HUDEP-2 (cell line): ENCODE results near the gene GPR151.
A peak's percentile ranks its signal among the peaks of the same experiment; 100 is the strongest.

Experiments
- DNase-seq, 76 experiments: peaks; one replicate each; lab custom pipeline; 2025; ENCODE audit not compliant: unreplicated experiment in 76 of 76; lab: John Stamatoyannopoulos, UW

Gene GPR151

DNA sequence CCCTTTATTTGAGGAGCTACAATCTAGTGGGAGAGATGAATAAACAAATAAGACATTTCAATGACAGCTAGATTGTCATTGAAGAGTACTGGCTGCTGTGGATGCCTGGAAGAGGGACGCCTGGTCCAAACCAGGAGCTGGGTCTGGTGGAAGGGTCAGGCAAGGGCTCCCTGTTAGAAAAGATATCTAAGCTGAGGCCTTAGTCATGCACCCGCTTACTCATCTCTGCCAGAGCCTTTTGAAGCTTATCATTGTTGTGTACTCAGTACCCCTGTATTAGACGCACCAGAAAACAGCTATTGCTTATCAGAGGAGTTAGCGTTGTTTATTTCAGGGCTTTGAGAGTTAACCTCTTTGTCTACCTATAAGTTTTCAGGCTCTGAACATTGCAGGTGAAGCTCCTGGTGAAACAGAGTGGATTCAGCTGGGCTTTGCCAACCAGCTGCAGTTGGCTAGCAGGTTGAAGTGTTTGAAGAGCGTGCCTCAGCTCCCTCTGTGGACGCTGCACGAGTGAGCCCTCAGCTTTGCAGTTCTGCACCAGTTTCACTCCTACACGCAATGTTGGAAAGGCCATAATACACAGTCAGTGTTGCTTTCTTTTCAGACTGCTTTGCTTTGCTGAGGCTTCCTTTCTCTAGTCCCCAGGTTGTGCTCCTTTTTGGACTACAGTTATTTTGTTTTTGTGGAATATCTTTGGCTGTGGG lies 5.6 kb upstream of the GPR151 start:
- DNase-seq: peak in 2 of 76 experiments; percentile 8 to 16

DNA sequence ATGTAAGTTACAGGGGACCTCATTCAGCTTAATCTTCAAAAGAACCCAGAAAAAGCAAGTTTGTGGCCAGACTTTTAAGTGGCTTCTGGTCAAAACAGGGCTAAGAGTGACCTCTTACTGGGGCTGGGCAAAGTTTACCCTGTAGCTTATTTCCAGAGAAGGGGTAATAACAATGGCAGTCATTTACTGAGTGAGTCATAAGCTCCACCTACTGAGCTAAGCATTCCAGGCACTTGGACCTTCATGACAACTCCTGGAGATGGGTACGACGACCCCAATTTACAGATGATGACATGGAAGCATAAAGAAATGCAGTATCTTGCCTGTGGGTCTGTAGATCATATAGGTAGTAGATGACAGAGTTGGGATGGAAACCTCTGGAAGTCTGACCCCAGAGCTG lies 4.7 kb upstream of the GPR151 start:
- no peak for DNase-seq

DNA sequence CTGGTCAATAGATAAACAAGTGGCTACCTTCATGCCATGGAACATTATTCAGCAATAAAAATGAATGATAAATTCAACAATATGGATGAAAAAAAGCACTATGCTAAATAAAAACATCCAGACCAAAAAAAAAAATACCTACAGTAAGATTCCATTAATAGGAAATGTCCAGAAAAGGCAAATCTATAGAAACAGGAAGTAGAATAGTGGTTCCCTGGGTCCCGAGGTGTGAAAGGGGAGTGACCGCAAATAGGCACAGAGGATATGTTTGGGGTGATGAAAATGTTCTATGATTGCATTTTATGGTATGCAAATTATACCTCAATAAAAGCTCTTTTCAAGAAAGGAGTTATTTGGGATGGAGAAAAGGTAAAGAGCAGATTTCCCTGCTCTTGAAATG lies 3.6 kb upstream of the GPR151 start:
- no peak for DNase-seq

DNA sequence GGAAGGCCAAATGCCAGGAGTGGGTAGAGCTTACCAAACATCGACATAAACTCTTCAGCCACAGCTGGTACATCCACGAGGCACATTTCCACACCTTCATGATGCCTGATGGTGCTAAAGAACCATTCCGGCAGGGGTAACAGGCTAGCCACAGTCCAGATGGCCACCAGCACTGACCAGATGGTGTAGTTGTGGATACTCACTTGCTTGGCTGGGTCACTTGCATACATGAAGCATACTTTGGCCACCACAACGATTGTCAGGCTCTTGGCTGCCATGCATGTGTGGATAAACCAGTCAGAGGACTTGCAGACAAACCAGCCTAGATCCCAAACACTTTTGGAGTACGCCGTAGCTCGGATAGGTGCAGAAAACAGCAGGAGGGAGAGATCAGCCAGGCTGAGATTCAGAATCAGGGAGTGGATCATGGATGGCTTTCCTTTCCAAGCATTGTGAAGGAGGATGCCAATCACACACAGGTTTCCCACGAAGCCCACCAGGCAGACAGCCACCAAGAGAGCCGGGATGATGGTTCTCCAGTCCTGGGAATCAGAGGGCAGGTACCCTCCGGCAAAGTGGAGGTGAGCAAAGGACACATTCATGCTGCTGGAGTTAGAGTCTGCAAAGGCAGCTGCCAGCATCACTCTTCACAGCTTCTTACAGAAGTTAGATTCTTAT lies 378 bp downstream of the GPR151 start:
- no peak for DNase-seq

DNA sequence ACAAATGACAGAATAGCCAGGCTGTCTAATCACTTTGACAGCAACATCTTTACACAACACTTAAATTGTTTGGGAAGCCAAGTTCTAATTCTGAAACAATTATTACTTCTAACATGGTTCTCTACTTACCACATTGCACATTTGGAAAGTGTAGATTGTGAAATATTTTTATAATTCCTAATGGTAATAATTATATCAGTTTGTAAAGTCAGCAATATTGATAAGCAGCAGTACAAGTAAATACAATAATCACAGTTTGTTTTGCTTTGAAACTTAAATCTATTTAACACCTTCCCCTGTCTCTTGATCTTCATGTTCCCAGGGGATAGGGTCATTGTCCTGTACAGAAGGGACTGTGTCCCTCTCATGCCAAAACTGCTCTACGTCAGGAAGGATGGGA lies 1.4 kb downstream of the GPR151 start:
- no peak for DNase-seq

DNA sequence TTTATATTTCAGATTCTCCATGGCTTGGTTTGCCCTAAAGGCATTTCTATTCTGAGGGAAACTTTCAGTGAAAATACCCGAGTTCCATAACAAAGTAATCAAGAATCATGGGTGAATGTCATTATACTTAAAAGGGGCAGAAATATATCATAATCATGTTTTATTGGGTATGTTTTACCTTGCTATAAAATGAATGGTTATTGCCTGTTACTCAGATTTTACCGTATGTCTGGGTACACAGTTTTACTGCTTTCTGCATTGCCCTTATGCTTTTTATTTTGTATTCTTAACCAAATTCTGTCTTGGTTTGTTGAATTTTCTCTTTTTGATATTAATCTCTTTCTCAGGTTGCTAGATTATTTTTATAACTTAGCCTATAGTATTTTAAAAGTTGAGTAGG lies 2.5 kb downstream of the GPR151 start:
- no peak for DNase-seq

DNA sequence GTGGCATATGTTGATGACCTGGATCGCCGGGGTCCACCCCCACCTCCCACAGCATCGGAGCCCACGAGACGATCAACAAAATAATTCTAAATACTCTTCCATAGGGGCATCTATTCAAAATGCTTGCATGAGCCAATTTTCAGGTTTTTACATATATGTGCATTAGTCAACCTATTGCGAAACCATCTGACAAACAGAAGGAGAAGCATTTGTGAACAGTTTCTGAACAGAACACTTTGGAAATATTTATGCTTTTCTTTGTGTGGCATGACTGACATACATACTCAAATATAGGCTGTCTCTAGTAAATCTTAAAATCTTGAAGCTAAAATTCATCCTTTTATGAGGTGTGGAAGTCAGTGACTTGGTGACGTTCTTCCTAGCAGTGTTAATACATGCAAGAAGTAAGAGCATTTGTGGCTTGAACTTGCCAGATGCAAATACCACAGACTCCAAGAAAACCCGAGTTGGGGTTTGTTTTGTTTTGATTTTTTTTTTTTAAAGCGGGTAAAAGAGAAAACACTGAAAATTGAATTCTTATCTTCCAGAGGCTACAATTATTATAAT lies 5.3 kb downstream of the GPR151 start:
- no peak for DNase-seq

DNA sequence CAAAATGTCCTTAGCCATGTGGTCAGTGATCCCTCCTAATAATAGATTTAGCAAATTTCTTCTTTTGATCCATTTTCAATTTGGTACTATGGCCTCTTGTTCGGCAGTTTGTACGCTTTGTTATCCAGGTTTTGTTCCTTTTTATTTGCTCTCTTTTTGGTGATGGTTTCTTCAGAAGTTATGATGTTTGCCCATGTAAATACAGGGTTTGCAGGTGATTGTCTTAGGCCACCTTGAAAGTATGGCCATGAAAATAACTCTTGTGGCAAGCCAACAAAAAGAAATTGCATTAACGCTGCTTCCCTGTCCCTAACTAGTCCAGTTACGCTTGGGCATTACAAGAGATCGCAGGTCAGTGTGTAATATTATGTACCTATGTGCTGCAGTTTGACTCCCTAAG lies 8.6 kb downstream of the GPR151 start:
- no peak for DNase-seq

DNA sequence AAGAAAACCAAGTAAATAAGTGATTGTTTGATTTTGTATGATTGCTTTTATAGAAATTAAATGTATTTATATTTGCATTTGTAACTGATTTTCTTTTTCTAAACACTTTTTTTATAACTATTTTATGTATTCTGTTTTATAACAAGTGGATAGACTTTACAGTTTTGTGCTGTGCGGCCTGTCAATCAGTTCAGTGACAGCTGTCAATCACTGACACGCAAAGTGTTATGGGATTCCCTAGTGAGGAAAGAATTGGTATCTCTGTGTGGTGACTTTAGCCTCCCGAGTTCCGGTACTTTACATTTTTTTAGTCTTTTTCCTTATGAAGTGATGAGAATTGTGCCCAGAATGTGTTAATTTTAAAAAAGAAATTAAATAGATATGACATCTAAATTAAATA lies 16.3 kb downstream of the GPR151 start:
- DNase-seq: no peak

DNA sequence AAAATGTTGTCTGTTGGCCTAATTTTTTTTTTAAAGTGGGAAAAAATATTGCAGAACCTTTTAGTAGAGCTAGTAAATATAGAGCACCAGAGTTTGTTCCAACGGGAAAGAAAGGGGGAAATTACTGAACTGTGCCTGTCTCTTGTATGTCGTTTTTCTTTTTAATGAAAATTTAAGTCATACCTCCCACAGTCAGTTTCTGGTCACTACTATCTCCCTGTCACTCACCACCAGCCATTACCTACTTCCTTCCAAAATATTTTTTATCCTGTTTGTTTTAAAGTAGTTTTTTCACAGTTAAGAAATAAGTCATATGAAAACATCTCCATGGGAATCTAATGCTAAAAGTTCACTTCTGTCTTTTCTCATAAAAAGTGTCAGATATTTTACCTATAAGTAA lies 21.3 kb downstream of the GPR151 start:
- no peak for DNase-seq

DNA sequence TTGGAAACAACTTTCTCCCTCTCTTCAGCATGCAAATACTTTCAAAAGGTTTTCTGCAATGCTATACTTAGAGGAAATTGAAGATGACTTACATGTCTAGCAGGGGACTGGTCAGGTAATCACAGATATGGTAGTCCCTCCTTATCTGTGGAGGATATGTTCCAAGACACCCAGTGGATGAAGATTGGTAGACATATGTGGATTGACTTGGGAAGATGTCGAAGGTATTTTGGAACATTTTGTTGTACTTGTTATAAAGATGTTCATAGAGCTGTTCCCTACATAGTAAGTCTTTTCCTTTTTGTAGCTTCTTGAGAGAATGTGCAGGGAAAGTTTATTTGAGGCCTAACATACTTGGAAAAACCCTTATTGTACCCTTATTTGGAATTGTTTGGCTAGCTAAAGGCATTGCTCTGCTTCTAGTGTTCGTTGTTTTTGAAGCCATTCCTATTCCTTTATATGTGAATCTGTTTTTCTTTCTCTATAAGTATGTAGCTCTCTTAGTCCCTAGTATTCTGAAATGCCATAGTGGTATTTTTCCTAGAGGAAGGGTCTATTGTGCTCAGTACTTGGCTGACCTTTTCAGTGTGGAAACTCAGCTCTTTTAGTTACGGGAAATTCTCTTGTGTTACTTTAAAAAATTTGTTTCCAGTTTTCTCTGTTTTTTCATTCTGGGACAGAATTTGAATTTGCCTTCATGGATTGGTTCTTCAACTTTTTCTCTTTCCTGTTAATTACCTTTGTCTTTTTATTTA lies 25.7 kb downstream of the GPR151 start:
- no peak for DNase-seq

DNA sequence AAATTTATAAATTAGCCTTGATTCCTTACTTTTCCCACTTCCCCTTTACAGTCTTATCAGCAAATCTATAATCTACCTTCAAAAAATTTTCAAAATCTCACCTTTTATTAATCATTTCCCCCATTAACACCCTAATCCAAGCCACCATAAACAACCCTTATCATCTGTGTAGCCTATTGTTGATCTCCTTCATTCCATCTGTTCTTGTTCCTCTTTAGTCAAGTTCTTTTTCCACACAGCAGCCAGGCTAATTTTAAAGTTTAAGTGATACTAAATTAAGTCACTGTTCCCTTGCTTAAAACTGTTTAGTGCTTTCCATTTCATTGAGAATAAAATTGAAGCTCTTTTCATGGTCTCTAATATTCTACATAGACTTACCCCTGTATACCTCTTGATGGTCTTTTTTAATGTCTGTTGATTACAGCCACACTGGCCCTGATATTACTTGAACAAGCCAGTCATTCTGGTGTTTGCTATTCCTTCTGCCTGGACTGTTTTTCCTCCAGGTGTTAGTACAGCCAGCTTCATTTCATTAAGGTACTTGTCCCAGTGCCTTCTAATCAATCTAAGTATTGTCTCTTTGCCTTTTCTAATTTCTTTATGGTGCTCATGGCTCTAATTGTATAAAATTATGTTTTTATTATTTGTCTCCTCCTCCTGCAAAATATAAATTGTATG lies 31.1 kb downstream of the GPR151 start:
- DNase-seq: no peak

DNA sequence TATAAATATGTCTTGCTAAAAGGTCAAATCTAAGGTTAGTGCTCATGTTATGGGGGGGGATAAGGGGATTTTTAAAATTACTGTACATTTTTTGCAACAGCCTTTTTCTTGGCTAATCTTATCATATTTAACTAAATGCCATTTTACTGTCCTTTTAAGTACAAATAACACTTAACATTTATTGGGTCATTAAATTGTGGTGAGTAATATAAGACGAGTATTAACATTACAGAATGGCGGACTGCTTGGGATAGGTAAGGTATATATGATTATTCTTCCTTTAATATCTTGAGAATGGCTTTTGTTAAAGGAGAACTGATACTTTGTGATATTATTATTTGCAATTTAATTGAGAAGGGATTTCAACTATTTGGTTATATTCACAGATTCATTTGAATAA lies 33.2 kb downstream of the GPR151 start:
- DNase-seq: no peak

DNA sequence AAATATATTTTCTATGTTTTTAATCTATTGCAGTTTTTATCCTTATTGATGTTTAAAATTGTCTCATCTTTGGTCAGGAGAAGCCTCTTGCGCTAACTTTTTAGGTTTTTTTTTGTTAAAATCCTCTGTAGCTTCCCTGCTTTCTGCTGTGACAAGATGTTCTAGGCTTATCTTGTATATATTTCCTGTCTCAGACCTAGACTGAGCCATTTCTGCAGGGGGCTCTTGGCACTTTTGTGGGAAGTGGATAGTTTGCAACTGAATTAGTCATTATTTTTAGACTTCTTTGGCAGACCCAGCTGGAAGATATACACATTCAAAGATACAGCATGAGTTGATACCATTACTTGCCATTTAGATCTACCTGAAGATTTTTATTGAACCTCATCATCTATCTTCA lies 40.1 kb downstream of the GPR151 start:
- DNase-seq: no peak

DNA sequence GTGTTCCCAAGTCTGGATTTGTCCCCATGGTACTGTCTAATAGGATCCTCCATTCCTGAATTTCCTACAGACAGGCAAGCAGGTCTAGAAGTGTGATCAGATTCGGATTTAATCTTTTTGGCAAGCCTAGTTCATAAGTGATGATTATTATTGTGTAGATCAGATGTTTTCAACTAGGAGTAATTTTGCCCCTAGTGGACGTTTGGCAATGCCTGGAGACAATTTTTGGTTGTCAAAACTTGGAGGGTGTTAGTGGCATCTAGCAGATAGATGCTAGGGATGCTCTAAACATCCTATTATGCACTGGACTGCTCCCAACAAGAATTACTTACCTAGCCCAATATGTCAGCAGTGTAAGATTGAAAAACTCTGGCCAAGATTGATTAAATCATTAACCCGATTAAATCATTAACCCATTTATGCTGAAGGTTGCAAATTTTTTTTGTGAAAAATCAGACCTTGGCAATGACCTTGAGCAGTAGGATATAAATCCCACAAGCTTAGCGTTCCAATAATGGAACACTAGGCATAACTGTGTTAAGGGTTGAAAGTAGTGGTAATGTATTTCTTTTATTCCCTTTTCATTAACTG lies 40.7 kb downstream of the GPR151 start:
- DNase-seq: no peak

DNA sequence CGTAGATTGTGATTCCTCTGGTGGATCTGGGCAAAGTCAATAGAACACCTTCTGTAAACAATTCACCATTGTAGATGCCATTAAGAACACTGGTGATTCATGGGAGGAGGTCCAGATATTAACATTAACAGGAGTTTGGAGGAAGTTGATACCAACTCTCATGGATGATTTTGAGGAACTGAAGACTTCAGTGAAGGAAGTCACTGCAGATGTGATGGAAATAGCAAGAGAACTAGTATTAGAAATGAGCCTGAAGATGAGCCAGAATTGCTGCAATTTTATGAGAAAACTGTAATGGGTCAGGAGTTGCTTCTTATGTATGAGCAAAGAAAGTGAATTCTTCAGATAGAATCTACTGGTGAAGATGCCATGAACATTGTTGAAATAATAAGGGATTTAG lies 41.9 kb downstream of the GPR151 start:
- DNase-seq: no peak

DNA sequence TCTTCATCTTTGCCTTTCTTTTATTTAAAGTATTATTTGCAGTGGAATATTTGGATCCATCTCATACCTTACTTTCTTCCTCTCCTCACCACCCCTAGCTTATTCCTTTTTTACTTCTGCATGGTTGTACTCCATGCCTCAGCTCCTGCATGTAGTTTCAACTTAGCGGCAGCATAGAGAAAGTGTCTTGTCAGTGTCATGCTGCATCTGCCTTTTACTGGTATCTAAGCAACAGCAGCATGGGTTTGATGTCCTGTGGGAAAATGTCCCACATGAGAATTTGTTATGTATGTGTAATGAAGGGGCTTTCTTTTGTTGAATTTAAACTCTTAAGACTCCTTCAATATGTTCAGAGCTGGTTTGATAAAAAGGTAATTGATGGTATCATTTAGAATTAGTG lies 48.2 kb downstream of the GPR151 start:
- no peak for DNase-seq

DNA sequence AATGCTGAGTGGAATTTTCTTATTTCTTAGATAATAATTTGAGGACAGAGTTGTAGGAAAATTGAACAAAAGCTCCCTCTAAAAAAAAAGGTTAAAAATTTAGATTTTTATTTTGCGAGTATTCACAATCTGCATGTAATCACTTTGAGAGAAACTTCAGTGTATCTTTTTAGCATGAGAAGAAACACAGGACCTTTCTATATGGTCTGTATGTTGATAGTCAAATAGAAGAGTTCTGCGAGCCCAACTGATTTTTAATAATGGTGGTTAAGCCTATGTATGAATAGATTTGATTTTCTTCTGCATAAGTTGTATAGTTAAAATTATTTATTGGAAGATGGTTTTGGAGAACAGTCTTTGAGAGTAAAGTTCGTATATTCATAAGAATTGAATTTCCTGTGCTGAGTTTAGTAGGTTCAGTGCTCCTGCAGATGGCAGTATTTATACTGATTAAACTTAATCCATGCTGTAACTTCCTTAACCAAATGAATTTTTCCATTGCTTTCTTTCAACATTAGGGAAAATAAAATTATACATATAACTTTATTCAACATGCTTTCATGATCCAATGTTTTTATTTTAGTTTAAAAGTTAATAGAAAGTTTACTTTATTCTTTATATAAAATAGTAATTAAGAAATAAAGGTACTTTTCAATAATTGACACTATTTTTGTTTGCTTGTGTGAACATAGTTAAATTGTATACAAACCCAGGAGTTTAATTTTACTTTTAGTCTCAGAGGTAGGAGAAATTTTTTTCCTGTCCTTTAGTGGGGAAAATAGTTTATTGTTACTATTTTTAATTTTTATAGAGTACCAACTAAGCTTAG lies 49.3 kb downstream of the GPR151 start:
- DNase-seq: peak in 1 of 76 experiments; percentile 11

DNA sequence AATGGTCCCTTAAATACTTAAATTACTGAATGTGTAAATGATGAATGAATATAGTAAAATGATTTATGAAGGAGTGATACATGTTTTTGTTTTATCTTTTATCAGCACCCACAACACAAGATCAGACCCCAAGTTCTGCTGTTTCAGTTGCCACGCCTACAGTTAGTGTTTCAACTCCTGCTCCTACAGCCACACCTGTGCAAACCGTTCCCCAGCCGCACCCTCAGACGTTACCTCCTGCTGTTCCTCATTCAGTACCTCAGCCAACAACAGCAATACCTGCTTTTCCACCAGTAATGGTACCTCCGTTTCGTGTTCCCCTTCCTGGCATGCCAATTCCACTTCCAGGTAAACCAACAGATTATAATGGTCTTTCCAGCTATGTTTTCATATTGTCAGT lies 52.5 kb downstream of the GPR151 start:
- DNase-seq: no peak
